ENCODE results near the gene KMT5B. TPM values are rescaled to one million over a fixed set of nuclear protein-coding genes. Genes with fewer than 3 reads are reported as not detected.
A peak's percentile ranks its signal among the peaks of the same experiment; 100 is the strongest.

KMT5B gene
- total and polyA plus RNA-seq, 2 donors from 2014 or later, result 15.8 to 54.2 TPM

- Histone ChIP-seq H3K4me3 (ENCODE audit: low read length in 3 of 3) (peak overlapping the region; percentile 66 to 94 (median 88)), H3K4me1 (ENCODE audit: control insufficient read depth in 2 of 3, insufficient read depth in 2 of 3, low read depth in 1 of 3, low read length in 3 of 3) (peaks cover 0 to 26% (median 19%) of the 10 kb centered on the region in 3 donors), H3K9ac (ENCODE audit: low read length in 3 of 3) (peak overlapping the region; percentile 4 to 59 (median 14)), H3K27ac (ENCODE audit: low read depth in 2 of 2, low read length in 2 of 2) (peak overlapping the region; percentile 46 to 68), H3K36me3 (ENCODE audit: control insufficient read depth in 2 of 3, insufficient read depth in 3 of 3, low read length in 3 of 3) (no peaks in the 10 kb centered on the region), H3K27me3 (ENCODE audit: control insufficient read depth, insufficient read depth, low read length) (no peaks in the 10 kb centered on the region), H3K9me3 (ENCODE audit: control insufficient read depth in 2 of 3, insufficient read depth in 1 of 3, low read length in 3 of 3) (no peaks in the 10 kb centered on the region)
- FAIRE-seq (no peak), DNase-seq (peak in 1 of 5 donors; percentile 21)
- TF ChIP-seq, protein P1, sequence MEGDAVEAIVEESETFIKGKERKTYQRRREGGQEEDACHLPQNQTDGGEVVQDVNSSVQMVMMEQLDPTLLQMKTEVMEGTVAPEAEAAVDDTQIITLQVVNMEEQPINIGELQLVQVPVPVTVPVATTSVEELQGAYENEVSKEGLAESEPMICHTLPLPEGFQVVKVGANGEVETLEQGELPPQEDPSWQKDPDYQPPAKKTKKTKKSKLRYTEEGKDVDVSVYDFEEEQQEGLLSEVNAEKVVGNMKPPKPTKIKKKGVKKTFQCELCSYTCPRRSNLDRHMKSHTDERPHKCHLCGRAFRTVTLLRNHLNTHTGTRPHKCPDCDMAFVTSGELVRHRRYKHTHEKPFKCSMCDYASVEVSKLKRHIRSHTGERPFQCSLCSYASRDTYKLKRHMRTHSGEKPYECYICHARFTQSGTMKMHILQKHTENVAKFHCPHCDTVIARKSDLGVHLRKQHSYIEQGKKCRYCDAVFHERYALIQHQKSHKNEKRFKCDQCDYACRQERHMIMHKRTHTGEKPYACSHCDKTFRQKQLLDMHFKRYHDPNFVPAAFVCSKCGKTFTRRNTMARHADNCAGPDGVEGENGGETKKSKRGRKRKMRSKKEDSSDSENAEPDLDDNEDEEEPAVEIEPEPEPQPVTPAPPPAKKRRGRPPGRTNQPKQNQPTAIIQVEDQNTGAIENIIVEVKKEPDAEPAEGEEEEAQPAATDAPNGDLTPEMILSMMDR (IDR thresholded peaks at IDR 0.05; ENCODE audit: borderline replicate concordance, extremely low read depth, insufficient read depth), result no peak
- intact Hi-C loops (cut with DNase I), result no loop called here
These were observed 1.6 kb downstream of the KMT5B start for GRCh38 chr11:68211546-68211945.

- Histone ChIP-seq H3K27me3 (ENCODE audit: control insufficient read depth, insufficient read depth, low read length) (no peaks in the 10 kb centered on the region), H3K4me3 (ENCODE audit: low read length in 3 of 3) (no peak overlapping the region), H3K9ac (ENCODE audit: low read length in 3 of 3) (no peak overlapping the region), H3K36me3 (ENCODE audit: control insufficient read depth in 2 of 3, insufficient read depth in 3 of 3, low read length in 3 of 3) (no peaks in the 10 kb centered on the region), H3K9me3 (ENCODE audit: control insufficient read depth in 2 of 3, insufficient read depth in 1 of 3, low read length in 3 of 3) (no peaks in the 10 kb centered on the region), H3K27ac (ENCODE audit: low read depth in 2 of 2, low read length in 2 of 2) (no peak overlapping the region), H3K4me1 (ENCODE audit: control insufficient read depth in 2 of 3, insufficient read depth in 2 of 3, low read depth in 1 of 3, low read length in 3 of 3) (peaks cover 0 to 31% (median 17%) of the 10 kb centered on the region in 3 donors)
- intact Hi-C loops (cut with DNase I), result no loop called here
- peak in 3 of 5 donors; percentile 26 to 84 (median 77) for DNase-seq
- TF ChIP-seq, protein P1 (IDR thresholded peaks at IDR 0.05; ENCODE audit: borderline replicate concordance, extremely low read depth, insufficient read depth), result peak; percentile 77
- FAIRE-seq, result no peak
These were observed 6.9 kb downstream of the KMT5B start for GRCh38 chr11:68206211-68206610.

DNA sequence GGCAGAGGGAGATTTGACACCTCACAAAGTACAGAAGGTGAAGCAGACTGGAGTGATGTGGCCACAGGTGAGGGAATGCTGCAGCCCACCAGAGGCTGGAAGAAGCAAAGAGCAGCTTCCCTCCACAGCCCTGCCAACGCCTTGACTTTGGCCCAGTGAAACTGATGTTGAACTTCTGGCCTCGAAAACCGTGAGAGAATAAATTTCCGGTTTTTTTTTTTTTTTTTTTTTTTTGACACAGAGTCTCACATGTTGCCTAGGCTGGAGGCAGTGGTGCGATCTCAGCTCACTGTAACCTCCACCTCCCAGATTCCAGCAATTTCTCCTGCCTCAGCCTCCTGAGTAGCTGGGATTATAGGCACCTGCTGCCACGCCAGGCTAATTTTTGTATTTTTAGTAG, 8.7 kb downstream of the KMT5B start:
- intact Hi-C loops (cut with DNase I), result no loop called here
- no peak for FAIRE-seq

More for the DNA sequence above, 8.7 kb downstream of the KMT5B start:
- no peak for DNase-seq
- no peaks in the 10 kb centered on the region for H3K36me3 ChIP-seq (ENCODE audit: control insufficient read depth in 2 of 3, insufficient read depth in 3 of 3, low read length in 3 of 3)
- H3K9ac ChIP-seq (ENCODE audit: low read length in 3 of 3), result no peak overlapping the region
- no peak overlapping the region for H3K27ac ChIP-seq (ENCODE audit: low read depth in 2 of 2, low read length in 2 of 2)
- H3K4me3 ChIP-seq (ENCODE audit: low read length in 3 of 3), result no peak overlapping the region
- no peaks in the 10 kb centered on the region for H3K9me3 ChIP-seq (ENCODE audit: control insufficient read depth in 2 of 3, insufficient read depth in 1 of 3, low read length in 3 of 3)
- H3K27me3 ChIP-seq (ENCODE audit: control insufficient read depth, insufficient read depth, low read length), result no peaks in the 10 kb centered on the region
- H3K4me1 ChIP-seq (ENCODE audit: control insufficient read depth in 2 of 3, insufficient read depth in 2 of 3, low read depth in 1 of 3, low read length in 3 of 3), result peaks cover 0 to 15% (median 11%) of the 10 kb centered on the region in 3 donors
- TF ChIP-seq, protein P1 (IDR thresholded peaks at IDR 0.05; ENCODE audit: borderline replicate concordance, extremely low read depth, insufficient read depth), result no peak
